NT2/D1 (cell line): ENCODE results near the gene SYT15.
"Not testable (repeated sequence)": the region's sequence is repeated elsewhere in the genome, so short reads cannot be mapped to it uniquely, and the experiment has no call there.

Experiments
- DNase-seq: peaks from one replicate; pipeline ENCODE4 v3.0.0-alpha.2; 2011; ENCODE audit warnings: low read depth, low spot score
- H3K27me3 ChIP-seq: 2 replicates; pipeline ENCODE4 v1.6.0; 2011; ENCODE audit warnings: mild to moderate bottlenecking; ENCODE audit not compliant: insufficient read length, insufficient read depth
- H3K36me3 ChIP-seq: 2 replicates; pipeline ENCODE4 v1.6.1; 2011; ENCODE audit warnings: mild to moderate bottlenecking, low read length, mixed read lengths; ENCODE audit not compliant: insufficient read depth, insufficient read length
- H3K4me1 ChIP-seq: 2 replicates; pipeline ENCODE4 v1.5.1; 2011; ENCODE audit not compliant: insufficient read depth, insufficient read length
- H3K4me3 ChIP-seq: 2 replicates; pipeline ENCODE4 v1.5.1; 2011; ENCODE audit warnings: low read depth; ENCODE audit not compliant: insufficient read length
- H3K9ac ChIP-seq: 2 replicates; pipeline ENCODE4 v1.6.0; 2011; ENCODE audit warnings: low read depth; ENCODE audit not compliant: insufficient read length
- H3K9me3 ChIP-seq: 2 replicates; pipeline ENCODE4 v1.5.1; 2011; ENCODE audit warnings: mild to moderate bottlenecking, low read length; ENCODE audit not compliant: insufficient read depth

Gene SYT15

GRCh38 chr10:46615540-46615939 lies 36.6 kb downstream of the SYT15 start:
- H3K27me3 ChIP-seq, H3K9ac ChIP-seq, H3K4me1 ChIP-seq, DNase-seq, H3K36me3 ChIP-seq, H3K9me3 ChIP-seq, H3K4me3 ChIP-seq: not testable (repeated sequence)

GRCh38 chr10:46616227-46616626 lies 37.3 kb downstream of the SYT15 start:
- not testable (repeated sequence) for H3K4me3 ChIP-seq, H3K27me3 ChIP-seq, H3K36me3 ChIP-seq, H3K4me1 ChIP-seq, H3K9me3 ChIP-seq, H3K9ac ChIP-seq, DNase-seq

GRCh38 chr10:46617134-46617533 lies 38.2 kb downstream of the SYT15 start:
- not testable (repeated sequence) for H3K9ac ChIP-seq, H3K27me3 ChIP-seq, DNase-seq, H3K36me3 ChIP-seq, H3K9me3 ChIP-seq, H3K4me1 ChIP-seq, H3K4me3 ChIP-seq

- not testable (repeated sequence) for H3K4me3 ChIP-seq, H3K9ac ChIP-seq, H3K9me3 ChIP-seq, DNase-seq, H3K4me1 ChIP-seq, H3K27me3 ChIP-seq, H3K36me3 ChIP-seq
These were observed 39.0 kb downstream of the SYT15 start for GRCh38 chr10:46617913-46618312.

GRCh38 chr10:46623899-46624654 lies 45.1 kb downstream of the SYT15 start:
- not testable (repeated sequence) for H3K9ac ChIP-seq, H3K27me3 ChIP-seq, H3K9me3 ChIP-seq, H3K36me3 ChIP-seq, DNase-seq, H3K4me3 ChIP-seq, H3K4me1 ChIP-seq

GRCh38 chr10:46629805-46630204 lies 50.9 kb downstream of the SYT15 start:
- H3K9me3 ChIP-seq, DNase-seq, H3K36me3 ChIP-seq, H3K4me3 ChIP-seq, H3K27me3 ChIP-seq, H3K9ac ChIP-seq, H3K4me1 ChIP-seq: not testable (repeated sequence)

GRCh38 chr10:46630816-46631215 lies 51.9 kb downstream of the SYT15 start:
- H3K4me1 ChIP-seq, H3K36me3 ChIP-seq: not testable (repeated sequence)

GRCh38 chr10:46631683-46632082 lies 52.8 kb downstream of the SYT15 start:
- not testable (repeated sequence) for H3K9ac ChIP-seq, H3K9me3 ChIP-seq, H3K4me1 ChIP-seq, H3K36me3 ChIP-seq, DNase-seq, H3K27me3 ChIP-seq, H3K4me3 ChIP-seq

More at GRCh38 chr10:46630816-46631215, 51.9 kb downstream of the SYT15 start:
- not testable (repeated sequence) for H3K9me3 ChIP-seq, H3K9ac ChIP-seq, H3K27me3 ChIP-seq, DNase-seq, H3K4me3 ChIP-seq

GRCh38 chr10:46634698-46635097 lies 55.8 kb downstream of the SYT15 start:
- H3K4me1 ChIP-seq, DNase-seq, H3K4me3 ChIP-seq, H3K9ac ChIP-seq, H3K27me3 ChIP-seq, H3K9me3 ChIP-seq, H3K36me3 ChIP-seq: not testable (repeated sequence)

GRCh38 chr10:46635364-46635959 lies 56.5 kb downstream of the SYT15 start:
- not testable (repeated sequence) for H3K36me3 ChIP-seq, H3K9ac ChIP-seq, H3K4me3 ChIP-seq, H3K9me3 ChIP-seq, DNase-seq, H3K4me1 ChIP-seq, H3K27me3 ChIP-seq

- not testable (repeated sequence) for H3K27me3 ChIP-seq, H3K4me3 ChIP-seq, H3K9ac ChIP-seq, DNase-seq, H3K4me1 ChIP-seq, H3K36me3 ChIP-seq, H3K9me3 ChIP-seq
These were observed 61.1 kb downstream of the SYT15 start for GRCh38 chr10:46640005-46640404.
